ENCODE data around the gene ADORA1. TPM values are rescaled to one million over a fixed set of nuclear protein-coding genes. Genes with fewer than 3 reads are reported as not detected.

Gene ADORA1
- 16.5 and 19.5 TPM in 2 replicates for total RNA-seq

GRCh38 chr1:203127666-203128430, at the start of gene ADORA1:
TSS of gene ADORA1 (plus strand) at chr1:203127726. CDS start at chr1:203128842, 1,116 bp downstream.

GRCh38 chr1:203085528-203086406, 41.8 kb upstream of the ADORA1 start, which contains the start of gene MYOG:
TSS of gene MYOG (minus strand) at chr1:203086012. CDS start at chr1:203085961, 51 bp downstream.

GRCh38 chr1:203175237-203175826, 47.8 kb downstream of the ADORA1 start, which contains the start of gene MYBPH:
TSS of gene MYBPH (minus strand) at chr1:203175826. CDS start at chr1:203175755, 71 bp downstream.

GRCh38 chr1:203186446-203187303, 59.1 kb downstream of the ADORA1 start, which contains the start of gene CHI3L1:
TSS of gene CHI3L1 (minus strand) at chr1:203186704. CDS start at chr1:203186623, 81 bp downstream.

Other genes with a start within 250 kb of the ADORA1 start
- gene RABIF, start 238.6 kb upstream of the ADORA1 start, total RNA-seq: 3.3 and 4.7 TPM in 2 replicates
- gene KLHL12, start 200.5 kb upstream of the ADORA1 start, total RNA-seq: 31.9 and 36.3 TPM in 2 replicates
- 93.6 and 126 TPM in 2 replicates for gene ADIPOR1, start 169.4 kb upstream of the ADORA1 start, total RNA-seq
- 36.0 and 51.4 TPM in 2 replicates for gene CYB5R1, start 160.5 kb upstream of the ADORA1 start, total RNA-seq
- gene TMEM183A, start 120.4 kb upstream of the ADORA1 start, total RNA-seq: 77.9 and 106 TPM in 2 replicates
- 5.3 and 35.9 TPM in 2 replicates for gene PPFIA4, start 101.2 kb upstream of the ADORA1 start, total RNA-seq
- not detected in 2 replicates for gene MYOG, start 41.7 kb upstream of the ADORA1 start, total RNA-seq
- 0.09 and 0.14 TPM in 2 replicates for gene MYBPH, start 48.1 kb downstream of the ADORA1 start, total RNA-seq
- gene CHI3L1, start 59.0 kb downstream of the ADORA1 start, total RNA-seq: 14.5 and 35.3 TPM in 2 replicates
- 0.18 TPM in 1 of 2 replicates, not detected in the other for gene CHIT1, start 101.9 kb downstream of the ADORA1 start, total RNA-seq
- gene BTG2, start 177.8 kb downstream of the ADORA1 start, total RNA-seq: 8.0 and 17.4 TPM in 2 replicates
- 10.0 and 60.8 TPM in 2 replicates for gene FMOD, start 223.4 kb downstream of the ADORA1 start, total RNA-seq

Measured in smooth muscle cell of bladder (primary cell).